ENCODE data around the gene SYT1.

DNA sequence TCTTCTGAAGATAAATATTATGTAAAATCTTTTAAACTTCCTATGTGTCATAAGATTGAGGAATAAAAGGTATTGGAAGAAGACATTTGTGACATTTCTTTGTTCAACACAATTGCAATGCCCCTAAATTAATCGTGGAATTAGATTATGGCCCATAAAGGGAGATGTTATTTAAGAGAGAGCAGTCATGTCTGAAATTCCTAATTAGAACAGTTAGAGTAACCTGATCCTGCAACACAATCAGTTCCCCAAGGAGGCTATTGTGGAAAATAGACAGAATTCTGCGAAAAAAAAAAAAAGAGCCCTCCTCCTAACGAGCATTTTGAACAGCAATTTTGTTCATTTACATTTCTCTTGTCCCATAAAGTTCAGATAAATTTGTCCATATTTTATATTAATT, 486.7 kb downstream of the SYT1 start:
- TF ChIP-seq, protein P1, sequence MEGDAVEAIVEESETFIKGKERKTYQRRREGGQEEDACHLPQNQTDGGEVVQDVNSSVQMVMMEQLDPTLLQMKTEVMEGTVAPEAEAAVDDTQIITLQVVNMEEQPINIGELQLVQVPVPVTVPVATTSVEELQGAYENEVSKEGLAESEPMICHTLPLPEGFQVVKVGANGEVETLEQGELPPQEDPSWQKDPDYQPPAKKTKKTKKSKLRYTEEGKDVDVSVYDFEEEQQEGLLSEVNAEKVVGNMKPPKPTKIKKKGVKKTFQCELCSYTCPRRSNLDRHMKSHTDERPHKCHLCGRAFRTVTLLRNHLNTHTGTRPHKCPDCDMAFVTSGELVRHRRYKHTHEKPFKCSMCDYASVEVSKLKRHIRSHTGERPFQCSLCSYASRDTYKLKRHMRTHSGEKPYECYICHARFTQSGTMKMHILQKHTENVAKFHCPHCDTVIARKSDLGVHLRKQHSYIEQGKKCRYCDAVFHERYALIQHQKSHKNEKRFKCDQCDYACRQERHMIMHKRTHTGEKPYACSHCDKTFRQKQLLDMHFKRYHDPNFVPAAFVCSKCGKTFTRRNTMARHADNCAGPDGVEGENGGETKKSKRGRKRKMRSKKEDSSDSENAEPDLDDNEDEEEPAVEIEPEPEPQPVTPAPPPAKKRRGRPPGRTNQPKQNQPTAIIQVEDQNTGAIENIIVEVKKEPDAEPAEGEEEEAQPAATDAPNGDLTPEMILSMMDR (IDR thresholded peaks at IDR 0.05; ENCODE audit: low read depth, low read length) = no peak
- no peak for TF ChIP-seq MYC (IDR thresholded peaks at IDR 0.05; ENCODE audit: low read depth, low read length)
